ENCODE measurements around the gene SEMA5A. TPM values are rescaled to one million over a fixed set of nuclear protein-coding genes. Genes with fewer than 3 reads are reported as not detected.

SEMA5A gene
- total RNA-seq, 2 donors from 2014 or later: 16.2 to 19.7 TPM

- intact Hi-C loops (cut with DNase I): no loop called here
- DNase-seq (no peak), ATAC-seq (no peak)
Observed at GRCh38 chr5:9091896-9092662, 453.8 kb downstream of the SEMA5A start.

GRCh38 chr5:9090381-9091026, 455.4 kb downstream of the SEMA5A start:
- DNase-seq: no peak
- intact Hi-C loops (cut with DNase I): no loop called here
- ATAC-seq: no peak

GRCh38 chr5:9089893-9090292, 456.0 kb downstream of the SEMA5A start:
- DNase-seq (no peak), ATAC-seq (no peak)

GRCh38 chr5:9082996-9083395, 462.9 kb downstream of the SEMA5A start:
- intact Hi-C loops (cut with DNase I): no loop called here
- ATAC-seq (no peak), DNase-seq (no peak)

More at GRCh38 chr5:9089893-9090292, 456.0 kb downstream of the SEMA5A start:
- intact Hi-C loops (cut with DNase I): no loop called here

GRCh38 chr5:9072701-9073100, 473.2 kb downstream of the SEMA5A start:
- DNase-seq (no peak), ATAC-seq (no peak)
- intact Hi-C loops (cut with DNase I): no loop called here

- ATAC-seq: no peak
- no peak for DNase-seq
- intact Hi-C loops (cut with DNase I): no loop called here
Observed at GRCh38 chr5:9071524-9071923, 474.4 kb downstream of the SEMA5A start.

GRCh38 chr5:9071074-9071473, 474.8 kb downstream of the SEMA5A start:
- DNase-seq: no peak
- ATAC-seq: no peak
- intact Hi-C loops (cut with DNase I): no loop called here

- ATAC-seq (no peak), DNase-seq (no peak)
- intact Hi-C loops (cut with DNase I): no loop called here
Observed at GRCh38 chr5:9069650-9070049, 476.2 kb downstream of the SEMA5A start.

GRCh38 chr5:9067154-9067553, 478.7 kb downstream of the SEMA5A start:
- intact Hi-C loops (cut with DNase I): no loop called here
- no peak for DNase-seq
- no peak for ATAC-seq

GRCh38 chr5:9066349-9066748, 479.5 kb downstream of the SEMA5A start:
- ATAC-seq: no peak
- no peak for DNase-seq
- intact Hi-C loops (cut with DNase I): no loop called here

GRCh38 chr5:9063615-9064245, 482.1 kb downstream of the SEMA5A start:
- ATAC-seq: no peak
- no peak for DNase-seq
- intact Hi-C loops (cut with DNase I): no loop called here

GRCh38 chr5:9062873-9063272, 483.0 kb downstream of the SEMA5A start:
- intact Hi-C loops (cut with DNase I): no loop called here
- no peak for DNase-seq
- no peak for ATAC-seq

GRCh38 chr5:9059920-9060691, 485.8 kb downstream of the SEMA5A start:
- intact Hi-C loops (cut with DNase I): no loop called here
- no peak for DNase-seq
- ATAC-seq: peak; percentile 82 to 96

GRCh38 chr5:9058666-9059065, 487.2 kb downstream of the SEMA5A start:
- ATAC-seq (no peak), DNase-seq (no peak)
- intact Hi-C loops (cut with DNase I): no loop called here

GRCh38 chr5:9058161-9058560, 487.7 kb downstream of the SEMA5A start:
- intact Hi-C loops (cut with DNase I): no loop called here
- no peak for ATAC-seq
- no peak for DNase-seq

- DNase-seq (no peak), ATAC-seq (no peak)
- intact Hi-C loops (cut with DNase I): no loop called here
Observed at GRCh38 chr5:9057406-9058000, 488.4 kb downstream of the SEMA5A start.

GRCh38 chr5:9056046-9056445, 489.8 kb downstream of the SEMA5A start:
- intact Hi-C loops (cut with DNase I): no loop called here
- no peak for DNase-seq
- ATAC-seq: no peak

- intact Hi-C loops (cut with DNase I): no loop called here
- ATAC-seq (no peak), DNase-seq (no peak)
Observed at GRCh38 chr5:9054821-9055589, 490.9 kb downstream of the SEMA5A start.

GRCh38 chr5:9054322-9054721, 491.6 kb downstream of the SEMA5A start:
- ATAC-seq (no peak), DNase-seq (no peak)
- intact Hi-C loops (cut with DNase I): no loop called here

Data from left cardiac atrium (tissue), 4 donors.